H1 (cell line): ENCODE measurements around the gene FAIM2. TPM values are rescaled to one million over a fixed set of nuclear protein-coding genes. Genes with fewer than 3 reads are reported as not detected.

Experiments used
- CTCF ChIA-PET: fragments of 300-600 bp; sonication (Branson Sonifier 250); formaldehyde crosslinking; loops from one replicate; lab custom pipeline; 2021; ENCODE audit not compliant: partially characterized antibody; lab: Charles Lee
- POLR2A ChIA-PET: fragments of 300-600 bp; sonication (Branson Sonifier 250); formaldehyde crosslinking; loops from one replicate; lab custom pipeline; 2021; ENCODE audit warnings: inconsistent platforms; ENCODE audit not compliant: partially characterized antibody; lab: Charles Lee
- DNase-seq, 2 experiments: peaks; one replicate each; pipeline versions ENCODE4 v3.0.0 to v3.0.0-alpha.2; 2010 to 2022; ENCODE audit warnings: low spot score in 2 of 2, low read depth in 1 of 2, mixed read lengths in 1 of 2
- FAIRE-seq: peaks from 2 replicates; lab custom pipeline; 2011; peaks lifted over from hg19 to GRCh38; lab: Jason Lieb, UNC
- H2AFZ ChIP-seq: 2 replicates; pipeline ENCODE4 v1.8.1; 2012; ENCODE audit warnings: low read length, inconsistent platforms
- H2AK5ac ChIP-seq: 2 replicates; pipeline ENCODE4 v1.6.1; 2013; ENCODE audit warnings: low read depth, low read length
- H2BK120ac ChIP-seq: replicated peaks from 2 replicates; pipeline ENCODE3; 2013; ENCODE audit warnings: low read depth, low read length, inconsistent platforms
- H2BK12ac ChIP-seq: 2 replicates; pipeline ENCODE4 v1.6.1; 2013; ENCODE audit warnings: low read depth, low read length
- H2BK15ac ChIP-seq: 2 replicates; pipeline ENCODE4 v1.6.1; 2013; ENCODE audit warnings: low read length
- H2BK20ac ChIP-seq: 2 replicates; pipeline ENCODE4 v1.6.1; 2013; ENCODE audit warnings: low read length
- H2BK5ac ChIP-seq: 2 replicates; pipeline ENCODE4 v1.6.1; 2013; ENCODE audit warnings: low read depth, low read length
- H3K14ac ChIP-seq: 2 replicates; pipeline ENCODE4 v1.6.1; 2013; ENCODE audit warnings: inconsistent platforms; ENCODE audit not compliant: insufficient read length
- H3K18ac ChIP-seq: 2 replicates; pipeline ENCODE4 v1.6.1; 2013; ENCODE audit warnings: low read length; ENCODE audit errors: extremely low read depth
- H3K23ac ChIP-seq: 2 replicates; pipeline ENCODE4 v1.6.1; 2013; ENCODE audit warnings: inconsistent platforms; ENCODE audit not compliant: insufficient read length
- H3K23me2 ChIP-seq: 2 replicates; pipeline ENCODE4 v1.6.1; 2013; ENCODE audit warnings: low read depth, low read length
- H3K27ac ChIP-seq: 2 replicates; pipeline ENCODE4 v1.6.1; 2011; ENCODE audit warnings: low read depth, low read length, inconsistent platforms
- H3K27me3 ChIP-seq, 4 experiments: replicated peaks in 1 of 4; 1 replicate in 1 of 4; 2 replicates in 3 of 4; pipeline versions ENCODE4 v1.6.1 to v1.8.1; 2011 to 2013; ENCODE audit warnings: low read length in 3 of 4, mild to moderate bottlenecking in 3 of 4, inconsistent platforms in 2 of 4, mixed read lengths in 2 of 4, moderate library complexity in 1 of 4; ENCODE audit not compliant: control insufficient read depth in 3 of 4, insufficient read depth in 3 of 4; ENCODE audit errors: extremely low read depth in 1 of 4
- H3K36me3 ChIP-seq, 4 experiments: 2 replicates each; pipeline versions ENCODE4 v1.6.1 to v1.8.1; 2011 to 2013; ENCODE audit warnings: mild to moderate bottlenecking in 4 of 4, low read length in 3 of 4, moderate library complexity in 2 of 4, control low read depth in 1 of 4, inconsistent platforms in 1 of 4; ENCODE audit not compliant: insufficient read depth in 4 of 4, control insufficient read depth in 2 of 4
- H3K4ac ChIP-seq: replicated peaks from 2 replicates; pipeline ENCODE3; 2013; ENCODE audit warnings: low read length, low read depth, mixed read lengths, inconsistent platforms; ENCODE audit not compliant: insufficient read length
- H3K4me1 ChIP-seq, 4 experiments: replicated peaks in 1 of 4; 1 replicate in 1 of 4; 2 replicates in 3 of 4; pipeline versions ENCODE4 v1.6.1 to v1.8.1; 2011 to 2013; ENCODE audit warnings: low read length in 3 of 4, inconsistent platforms in 2 of 4, mixed read lengths in 1 of 4; ENCODE audit not compliant: insufficient read depth in 4 of 4, control insufficient read depth in 3 of 4
- H3K4me2 ChIP-seq, 2 experiments: 2 replicates each; pipeline versions ENCODE4 v1.6.1 to v1.8.1; 2011 to 2013; ENCODE audit warnings: low read depth in 2 of 2, low read length in 2 of 2, control low read depth in 1 of 2, inconsistent platforms in 1 of 2, mild to moderate bottlenecking in 1 of 2; ENCODE audit not compliant: insufficient read depth in 1 of 2
- H3K4me3 ChIP-seq, 4 experiments: fragments of 200-600, 300-600 bp in 1 of 4; sonication (generic), shearing (Covaris generic), sonication (Bioruptor Twin) in 1 of 4; 2 replicates each; pipeline versions ENCODE4 v1.5.1 to v1.8.1; 2011 to 2016; ENCODE audit warnings: low read length in 4 of 4, low read depth in 3 of 4, control low read depth in 2 of 4, inconsistent platforms in 2 of 4, mild to moderate bottlenecking in 2 of 4, mixed read lengths in 1 of 4, moderate library complexity in 1 of 4; ENCODE audit not compliant: insufficient read depth in 2 of 4; ENCODE audit errors: extremely low read depth in 1 of 4
- H3K56ac ChIP-seq: replicated peaks from 2 replicates; pipeline ENCODE3; 2013; ENCODE audit warnings: low read depth, mild to moderate bottlenecking, mixed read lengths, low read length, inconsistent platforms; ENCODE audit not compliant: insufficient read length
- H3K79me1 ChIP-seq: 2 replicates; pipeline ENCODE4 v1.6.1; 2013; ENCODE audit warnings: low read depth, low read length, control low read depth
- H3K79me2 ChIP-seq, 2 experiments: 2 replicates each; pipeline versions ENCODE4 v1.6.1 to v1.8.1; 2012 to 2013; ENCODE audit warnings: low read length in 2 of 2, mild to moderate bottlenecking in 2 of 2, inconsistent platforms in 1 of 2; ENCODE audit not compliant: insufficient read depth in 2 of 2, control insufficient read depth in 1 of 2
- H3K9ac ChIP-seq, 4 experiments: replicated peaks in 1 of 4; 1 replicate in 1 of 4; 2 replicates in 3 of 4; pipeline versions ENCODE4 v1.6.1 to v1.8.1; 2011 to 2013; ENCODE audit warnings: low read depth in 3 of 4, low read length in 3 of 4, control low read depth in 2 of 4, mild to moderate bottlenecking in 2 of 4, moderate library complexity in 2 of 4, inconsistent platforms in 1 of 4; ENCODE audit errors: extremely low read depth in 1 of 4
- H3K9me3 ChIP-seq, 2 experiments: 2 replicates each; pipeline versions ENCODE4 v1.6.1 to v1.8.1; 2012 to 2013; ENCODE audit warnings: mild to moderate bottlenecking in 2 of 2, moderate library complexity in 2 of 2, control low read depth in 1 of 2, inconsistent platforms in 1 of 2, low read depth in 1 of 2, low read length in 1 of 2, mixed read lengths in 1 of 2; ENCODE audit not compliant: insufficient read depth in 2 of 2
- H4K20me1 ChIP-seq, 2 experiments: replicated peaks in 1 of 2; 2 replicates each; pipeline versions ENCODE3 to v1.8.1; 2011 to 2013; ENCODE audit warnings: inconsistent platforms in 2 of 2, low read length in 2 of 2, mild to moderate bottlenecking in 1 of 2; ENCODE audit not compliant: insufficient read depth in 2 of 2, control insufficient read depth in 1 of 2
- H4K5ac ChIP-seq: 2 replicates; pipeline ENCODE4 v1.6.1; 2013; ENCODE audit warnings: low read length, low read depth, mixed read lengths, inconsistent platforms; ENCODE audit not compliant: insufficient read length
- H4K8ac ChIP-seq: 2 replicates; pipeline ENCODE4 v1.8.0; 2013; ENCODE audit warnings: mild to moderate bottlenecking, moderate library complexity, low read length, inconsistent platforms; ENCODE audit not compliant: insufficient read depth; ENCODE audit errors: extremely low read depth
- H4K91ac ChIP-seq: replicated peaks from 2 replicates; pipeline ENCODE3; 2013; ENCODE audit warnings: low read length, mixed read lengths, inconsistent platforms; ENCODE audit not compliant: insufficient read length
- ASH2L ChIP-seq: fragments of 200-600, 300-600 bp; sonication (generic); IDR thresholded peaks from one replicate; pipeline ENCODE4 v1.7.1; 2017; ENCODE audit warnings: low read length
- EGR1 ChIP-seq: IDR thresholded peaks from 2 replicates; pipeline ENCODE4 v1.6.1; 2011; ENCODE audit warnings: low read depth, low read length, borderline replicate concordance
- FOSL1 ChIP-seq: IDR thresholded peaks from 2 replicates; pipeline ENCODE4 v1.6.1; 2011; ENCODE audit warnings: mild to moderate bottlenecking, low read depth, low read length, moderate library complexity; ENCODE audit not compliant: insufficient read depth
- HDAC2 ChIP-seq, 2 experiments: fragments of 300-600 bp in 1 of 2; sonication (generic) in 1 of 2; IDR thresholded peaks; 2 replicates each; pipeline ENCODE4 v1.6.1; 2011 to 2012; ENCODE audit warnings: low read depth in 2 of 2, low read length in 2 of 2, mild to moderate bottlenecking in 2 of 2, moderate library complexity in 2 of 2, borderline replicate concordance in 1 of 2, inconsistent platforms in 1 of 2
- HDAC6 ChIP-seq: IDR thresholded peaks from one replicate; pipeline ENCODE4 v1.7.1; 2012; ENCODE audit warnings: low read depth, mild to moderate bottlenecking, inconsistent platforms, low read length, moderate library complexity
- KDM1A ChIP-seq: fragments of 200-600, 300-600 bp; sonication (generic); IDR thresholded peaks from 2 replicates; pipeline ENCODE4 v1.7.1; 2016; ENCODE audit warnings: mild to moderate bottlenecking, low read length, borderline replicate concordance
- KDM5A ChIP-seq: fragments of 200-600 bp; IDR thresholded peaks from 2 replicates; pipeline ENCODE4 v1.7.1; 2012; ENCODE audit warnings: mild to moderate bottlenecking, low read length, inconsistent platforms, mixed read lengths
- NANOG ChIP-seq: IDR thresholded peaks from 2 replicates; pipeline ENCODE4 v1.6.1; 2011; ENCODE audit warnings: low read length, low read depth, mild to moderate bottlenecking, inconsistent platforms; ENCODE audit not compliant: insufficient read depth, poor library complexity, severe bottlenecking
- SIRT6 ChIP-seq: IDR thresholded peaks from one replicate; pipeline ENCODE4 v1.7.1; 2012; ENCODE audit warnings: low read length, inconsistent platforms
- SIX5 ChIP-seq: IDR thresholded peaks from 2 replicates; pipeline ENCODE4 v1.6.1; 2011; ENCODE audit warnings: mild to moderate bottlenecking, low read depth, low read length
- SP1 ChIP-seq: IDR thresholded peaks from 2 replicates; pipeline ENCODE4 v1.6.1; 2011; ENCODE audit warnings: low read depth, low read length
- SP4 ChIP-seq: IDR thresholded peaks from 2 replicates; pipeline ENCODE4 v1.6.1; 2012; ENCODE audit warnings: low read length, inconsistent platforms
- SUZ12 ChIP-seq: fragments of 200-600 bp; sonication (generic); IDR thresholded peaks from 2 replicates; pipeline ENCODE4 v1.6.1; 2012; ENCODE audit warnings: mild to moderate bottlenecking, inconsistent platforms, low read length, moderate library complexity, mixed read lengths
- ZNF274 ChIP-seq: IDR thresholded peaks from 2 replicates; pipeline ENCODE4 v1.7.0; 2012; ENCODE audit warnings: low read length, borderline replicate concordance; ENCODE audit errors: extremely low read depth
- WGBS, 2 experiments: shearing (Covaris generic) in 1 of 2; methylation state at CpG; one replicate each; pipeline versions ENCODE4 v1.1.6 to v1.1.7; 2013 to 2015; ENCODE audit warnings: low lambda C conversion rate in 2 of 2, mixed read lengths in 2 of 2, inconsistent platforms in 1 of 2, low coverage in 1 of 2, missing lambda C conversion rate in 1 of 2; ENCODE audit not compliant: insufficient replicate concordance in 2 of 2, insufficient coverage in 1 of 2, insufficient read length in 1 of 2; ENCODE audit errors: extremely low coverage in 1 of 2, missing lambda C conversion rate in 1 of 2; 5-methylcytosine and 5-hydroxymethylcytosine counted together
- polyA plus RNA-seq, 7 experiments: library from polyadenylated mRNA; depleted of rRNA in 3 of 7; stranded (reverse) in 5 of 7; unstranded in 2 of 7; fragments of >200 nt in 5 of 7; fragments of 200-250 nt in 2 of 7; gene quantifications; 1 replicate in 5 of 7; 2 replicates in 1 of 7; 4 replicates in 1 of 7; pipeline versions ENCODE4 v1.2.1 to v1.2.3, GENCODE V29; 2011 to 2013; ENCODE audit warnings: missing spikeins in 2 of 7, mixed read lengths in 2 of 7
- total RNA-seq: library from RNA; stranded (reverse); fragmentation: NEBNext Ultra II Directional; extraction: Animal tissue kit (Norgen Biotek cat#: 25700); gene quantifications from 2 replicates; pipeline ENCODE4 v1.2.1, GENCODE V29; 2021

The FAIM2 gene
- total and polyA plus RNA-seq, 2 of the 8 experiments (the other 6 are each of a cell fraction or from before 2014, with no cell fraction given), result 0.89 to 1.3 TPM

GRCh38 chr12:49824416-49824815 lies 79.3 kb downstream of the FAIM2 start:
- CTCF ChIA-PET, result interaction anchor here (1.6 to 6.0 kb wide), 5 partner anchors 14 to 529 kb away, joined by 3 to 30 read pairs (median 7); partner anchors contain the start of gene PRPH
- H4K20me1 ChIP-seq, result peaks cover 15 to 27% of the 10 kb centered on the region in 2 experiments

More at GRCh38 chr12:49824416-49824815, 79.3 kb downstream of the FAIM2 start:
- H3K14ac ChIP-seq, result no peak overlapping the region
- no peak overlapping the region for H3K4ac ChIP-seq
- peaks cover 12 to 32% (median 21%) of the 10 kb centered on the region in 4 experiments for H3K4me1 ChIP-seq
- H3K18ac ChIP-seq, result no peak overlapping the region
- H2AK5ac ChIP-seq, result no peak overlapping the region
- H2BK20ac ChIP-seq, result no peak overlapping the region
- H3K9me3 ChIP-seq, result no peaks in the 10 kb centered on the region
- peaks cover 17% of the 10 kb centered on the region; the same call in 1 of the 2 replicates for H3K79me1 ChIP-seq
- TF ChIP-seq NANOG (no peak), ZNF274 (no peak), SP1 (no peak), EGR1 (no peak), HDAC6 (no peak), SUZ12 (no peak), SP4 (no peak), SIRT6 (no peak), KDM1A (no peak), KDM5A (no peak), ASH2L (no peak), SIX5 (no peak), FOSL1 (no peak), HDAC2 (IDR thresholded peaks at IDR 0.05; ENCODE audit: borderline replicate concordance in 1 of 2, low read depth in 2 of 2, low read length in 2 of 2) (no peak)
- H3K27ac ChIP-seq, result no peak overlapping the region
- POLR2A ChIA-PET, result interaction anchor here (1.1 to 5.6 kb wide), 4 partner anchors 14 to 32 kb away, joined by 3 to 59 read pairs (median 12); partner anchors contain the start of gene BCDIN3D
- H3K36me3 ChIP-seq, result peaks cover 0 to 4% (median 0%) of the 10 kb centered on the region in 4 experiments; a peak in 2 of 8 replicates
- WGBS, 2 experiments, result 91% methylated on average over 8 of the region's 8 CpGs; no CpG with 5 or more reads in 1 of the 2 experiments
- H3K27me3 ChIP-seq, result no peaks in the 10 kb centered on the region
- peaks cover 13% of the 10 kb centered on the region for H3K23me2 ChIP-seq
- H2BK120ac ChIP-seq, result no peak overlapping the region
- FAIRE-seq (no peak), DNase-seq (no peak)
- no peak overlapping the region for H2BK15ac ChIP-seq
- no peak overlapping the region for H3K23ac ChIP-seq
- H4K91ac ChIP-seq, result no peak overlapping the region
- no peak overlapping the region for H4K5ac ChIP-seq
- no peak overlapping the region for H3K56ac ChIP-seq
- H3K4me2 ChIP-seq, result no peak overlapping the region; a peak in 1 of 4 replicates
- H3K9ac ChIP-seq, result no peak overlapping the region
- no peak overlapping the region for H4K8ac ChIP-seq
- H3K79me2 ChIP-seq, result peaks cover 8 to 52% of the 10 kb centered on the region in 2 experiments; a peak in 3 of 4 replicates
- H2BK12ac ChIP-seq, result no peak overlapping the region
- no peak overlapping the region for H2AFZ ChIP-seq
- H3K4me3 ChIP-seq, result no peak overlapping the region
- no peak overlapping the region for H2BK5ac ChIP-seq
